ENCODE measurements around the gene IFITM2. TPM values are rescaled to one million over a fixed set of nuclear protein-coding genes. Genes with fewer than 3 reads are reported as not detected.

Gene IFITM2
- total RNA-seq, 3 donors from 2014 or later: 57.2 to 254 (median 111) TPM

DNA sequence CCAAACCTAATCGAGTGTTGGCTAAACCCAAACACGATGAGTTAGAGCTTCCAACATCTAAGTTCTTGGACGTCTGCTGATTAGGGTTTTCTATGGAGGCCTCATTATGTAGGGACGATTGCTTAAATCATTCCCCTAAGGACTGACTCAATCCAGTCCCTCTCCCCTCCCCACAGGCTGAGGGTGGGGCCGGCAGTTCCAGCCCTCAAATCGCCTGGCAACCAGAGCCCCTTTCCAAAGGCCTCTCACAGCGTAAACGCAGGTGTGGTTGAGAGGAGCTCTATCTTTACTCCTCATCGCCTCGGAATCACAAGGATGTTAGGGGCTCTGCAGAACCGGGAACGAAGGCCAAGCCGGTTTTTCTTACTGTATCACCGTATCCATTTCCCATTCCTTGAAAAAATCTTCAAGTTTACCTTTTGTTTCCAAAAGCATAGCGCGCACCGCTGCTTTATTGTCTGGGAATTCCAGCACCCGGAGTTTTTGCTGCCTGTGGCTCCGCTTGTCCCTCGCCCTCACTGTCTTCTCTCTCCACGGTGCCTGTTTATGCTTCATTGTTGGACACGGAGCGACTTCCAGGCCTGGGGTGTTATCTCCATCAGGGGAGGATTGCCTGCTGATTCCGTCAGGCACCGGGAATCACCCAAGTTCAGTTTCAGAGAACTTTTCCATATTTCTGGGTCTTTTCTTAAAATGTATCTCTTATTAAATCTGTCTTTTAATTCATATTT lies 26.8 kb downstream of the IFITM2 start:
- intact Hi-C loops (cut with DNase I, micrococcal nuclease): no loop called here
- DNase-seq (peak in 1 of 3 donors; percentile 12), ATAC-seq (no peak)
- H3K4me3 ChIP-seq: no peak overlapping the region
- H3K9me3 ChIP-seq: no peaks in the 10 kb centered on the region
- no peaks in the 10 kb centered on the region for H3K4me1 ChIP-seq (ENCODE audit: low read depth)
- TF ChIP-seq, protein P1, sequence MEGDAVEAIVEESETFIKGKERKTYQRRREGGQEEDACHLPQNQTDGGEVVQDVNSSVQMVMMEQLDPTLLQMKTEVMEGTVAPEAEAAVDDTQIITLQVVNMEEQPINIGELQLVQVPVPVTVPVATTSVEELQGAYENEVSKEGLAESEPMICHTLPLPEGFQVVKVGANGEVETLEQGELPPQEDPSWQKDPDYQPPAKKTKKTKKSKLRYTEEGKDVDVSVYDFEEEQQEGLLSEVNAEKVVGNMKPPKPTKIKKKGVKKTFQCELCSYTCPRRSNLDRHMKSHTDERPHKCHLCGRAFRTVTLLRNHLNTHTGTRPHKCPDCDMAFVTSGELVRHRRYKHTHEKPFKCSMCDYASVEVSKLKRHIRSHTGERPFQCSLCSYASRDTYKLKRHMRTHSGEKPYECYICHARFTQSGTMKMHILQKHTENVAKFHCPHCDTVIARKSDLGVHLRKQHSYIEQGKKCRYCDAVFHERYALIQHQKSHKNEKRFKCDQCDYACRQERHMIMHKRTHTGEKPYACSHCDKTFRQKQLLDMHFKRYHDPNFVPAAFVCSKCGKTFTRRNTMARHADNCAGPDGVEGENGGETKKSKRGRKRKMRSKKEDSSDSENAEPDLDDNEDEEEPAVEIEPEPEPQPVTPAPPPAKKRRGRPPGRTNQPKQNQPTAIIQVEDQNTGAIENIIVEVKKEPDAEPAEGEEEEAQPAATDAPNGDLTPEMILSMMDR (IDR thresholded peaks at IDR 0.05): no peak
- H3K36me3 ChIP-seq (ENCODE audit: low read depth): no peaks in the 10 kb centered on the region

DNA sequence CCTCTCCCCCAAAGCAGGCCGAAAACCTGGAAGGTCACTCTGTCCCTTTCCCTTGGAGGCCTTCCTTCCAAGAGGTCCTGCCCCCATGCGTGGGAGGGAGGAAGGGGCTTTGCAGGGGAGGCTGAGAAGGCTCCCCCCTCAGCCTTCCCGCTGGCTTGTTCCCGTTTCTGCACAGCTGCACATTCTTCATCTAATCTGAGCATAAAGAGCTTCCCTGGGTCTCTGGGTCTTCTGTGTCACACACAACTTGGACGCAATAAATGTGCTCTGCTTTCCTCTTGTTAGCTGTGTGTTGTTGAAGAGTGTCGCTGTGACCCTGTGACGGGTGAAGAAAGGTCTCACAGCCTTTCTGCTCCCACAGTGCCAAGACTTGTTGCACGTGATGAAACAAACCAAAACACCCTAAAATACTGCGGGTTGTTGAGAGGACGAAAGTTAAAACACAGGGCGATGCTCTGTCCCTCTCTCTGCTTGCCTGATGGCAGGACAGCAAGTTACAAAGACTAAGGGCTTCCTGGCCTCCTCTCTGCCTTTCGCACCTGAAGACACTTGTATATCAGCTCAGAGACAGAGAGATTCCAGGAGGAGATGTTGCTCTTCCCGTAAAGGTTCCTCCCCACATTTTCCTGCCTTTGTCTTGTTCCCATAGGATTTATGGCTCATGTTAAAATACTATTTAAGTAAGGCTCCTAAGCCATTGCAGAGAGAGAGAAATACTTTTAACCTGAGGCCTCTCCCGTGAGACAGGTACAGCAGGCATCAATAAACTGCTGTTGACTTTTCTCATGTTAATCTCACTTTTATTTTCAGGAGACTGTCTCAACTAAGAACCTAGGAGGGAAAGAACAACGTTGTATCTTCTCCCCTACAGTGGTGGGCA lies 28.4 kb downstream of the IFITM2 start:
- TF ChIP-seq, protein P1 (IDR thresholded peaks at IDR 0.05): no peak
- ATAC-seq: peak; percentile 87
- peak in 1 of 3 donors; percentile 24 for DNase-seq
- Histone ChIP-seq H3K4me1 (ENCODE audit: low read depth) (no peaks in the 10 kb centered on the region), H3K36me3 (ENCODE audit: low read depth) (no peaks in the 10 kb centered on the region), H3K4me3 (no peak overlapping the region), H3K9me3 (no peaks in the 10 kb centered on the region)
- intact Hi-C loops (cut with DNase I, micrococcal nuclease): no loop called here

DNA sequence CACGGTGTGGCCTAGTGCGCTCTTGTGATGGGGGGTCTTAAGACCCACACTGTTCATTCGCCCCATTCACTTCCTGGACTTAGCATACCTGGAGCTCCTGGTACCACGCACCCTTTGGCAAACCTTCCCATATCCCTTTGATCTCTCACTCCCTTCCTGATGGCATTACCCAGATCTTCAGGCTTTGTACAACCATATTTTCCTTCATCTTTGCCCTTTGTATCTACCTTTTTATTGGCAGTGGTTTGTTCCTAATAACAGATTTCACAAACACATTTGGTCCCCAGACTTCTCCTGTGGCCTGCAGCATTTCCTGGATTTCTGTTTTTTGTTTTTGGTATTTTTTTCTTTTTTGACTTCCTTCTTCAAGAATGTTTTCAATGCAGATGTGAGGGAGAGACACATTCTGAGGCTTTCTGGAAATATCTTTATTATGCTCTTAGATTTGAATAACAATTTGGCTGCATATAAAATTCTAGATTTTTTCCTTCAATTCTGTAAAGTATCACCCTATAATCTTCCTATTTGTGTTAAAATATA lies 29.1 kb downstream of the IFITM2 start:
- TF ChIP-seq, protein P1 (IDR thresholded peaks at IDR 0.05): no peak
- H3K36me3 ChIP-seq (ENCODE audit: low read depth): no peaks in the 10 kb centered on the region
- H3K4me1 ChIP-seq (ENCODE audit: low read depth): no peaks in the 10 kb centered on the region
- ATAC-seq (peak; percentile 75), DNase-seq (peak in 1 of 3 donors; percentile 17)
- intact Hi-C loops (cut with DNase I, micrococcal nuclease): no loop called here
- no peaks in the 10 kb centered on the region for H3K9me3 ChIP-seq
- no peak overlapping the region for H3K4me3 ChIP-seq

DNA sequence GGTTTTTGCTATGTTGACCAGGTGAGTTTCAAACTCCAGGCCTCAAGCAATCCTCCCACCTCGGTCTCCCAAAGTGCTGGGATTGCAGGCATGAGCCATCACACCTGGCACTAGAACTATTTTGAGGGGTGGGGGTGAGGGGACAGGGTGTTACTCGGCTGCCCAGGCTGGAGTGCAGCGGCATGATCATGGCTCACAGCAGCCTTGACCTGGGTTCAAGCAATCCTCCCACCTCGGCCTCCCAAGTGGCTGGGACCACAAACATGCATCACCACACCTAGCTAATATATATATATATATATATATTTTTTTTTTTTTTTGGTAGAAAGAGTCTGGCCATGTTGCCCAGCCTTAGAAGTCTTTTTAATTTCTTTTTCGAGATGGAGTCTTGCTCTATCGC lies 30.1 kb downstream of the IFITM2 start:
- DNase-seq: peak in 1 of 3 donors; percentile 17
- TF ChIP-seq, protein P1 (IDR thresholded peaks at IDR 0.05): no peak
- no peak overlapping the region for H3K4me3 ChIP-seq
- no peaks in the 10 kb centered on the region for H3K36me3 ChIP-seq (ENCODE audit: low read depth)
- intact Hi-C loops (cut with DNase I, micrococcal nuclease): no loop called here
- no peaks in the 10 kb centered on the region for H3K9me3 ChIP-seq
- no peaks in the 10 kb centered on the region for H3K4me1 ChIP-seq (ENCODE audit: low read depth)
- ATAC-seq: no peak

DNA sequence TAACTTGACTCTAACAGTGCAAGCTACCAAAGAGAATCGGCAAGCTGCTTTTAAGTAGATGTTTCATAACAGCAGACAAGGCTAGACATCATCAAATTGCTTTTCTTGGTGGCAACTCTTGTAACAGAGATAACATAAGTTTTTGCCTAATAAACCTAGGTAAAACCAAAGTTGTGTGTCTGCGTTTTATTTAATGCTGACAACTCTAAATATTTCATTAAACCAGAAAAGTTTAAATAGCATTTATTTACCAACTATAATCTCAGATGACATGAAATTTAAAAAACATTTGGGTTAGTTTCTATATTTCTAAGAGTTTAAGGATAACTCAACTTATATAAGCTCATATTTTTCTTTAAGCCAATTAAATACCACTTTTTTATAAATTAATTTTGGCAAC lies 32.3 kb downstream of the IFITM2 start:
- Histone ChIP-seq H3K36me3 (ENCODE audit: low read depth) (no peaks in the 10 kb centered on the region), H3K9me3 (no peaks in the 10 kb centered on the region), H3K4me1 (ENCODE audit: low read depth) (no peaks in the 10 kb centered on the region), H3K4me3 (no peak overlapping the region)
- TF ChIP-seq, protein P1 (IDR thresholded peaks at IDR 0.05): no peak
- intact Hi-C loops (cut with DNase I, micrococcal nuclease): no loop called here
- DNase-seq (no peak), ATAC-seq (no peak)

All from mucosa of descending colon (tissue), 3 donors.